GM19463 (cell line): ENCODE measurements around the gene PKN1.
"Not testable (repeated sequence)": the region's sequence is repeated elsewhere in the genome, so short reads cannot be mapped to it uniquely, and the experiment has no call there.

Experiments
- ATAC-seq: cut with Tn5 transposase; IDR thresholded peaks from one replicate; pipeline ENCODE4 v1.9.1; 2021; ENCODE audit warnings: mild to moderate bottlenecking, moderate library complexity; ENCODE audit not compliant: unreplicated experiment

PKN1 gene

DNA sequence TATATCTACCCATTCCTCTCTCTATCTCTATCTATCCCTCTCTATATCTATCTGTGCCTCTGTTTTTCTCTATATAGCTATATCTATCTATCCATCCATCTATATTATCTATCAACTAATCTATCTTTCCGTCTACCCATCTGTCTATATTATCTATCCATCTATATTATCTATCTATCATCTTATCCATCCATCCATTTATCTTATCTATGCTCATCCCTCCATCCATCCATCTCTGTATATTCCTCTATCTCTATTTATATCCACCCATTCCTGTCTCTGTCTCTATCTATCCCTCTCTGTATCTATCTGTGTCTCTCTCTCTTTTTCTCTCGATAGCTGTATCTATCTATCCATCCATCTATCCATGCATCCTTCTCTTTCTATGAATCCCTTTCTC lies 27.8 kb downstream of the PKN1 start:
- ATAC-seq: no peak

GRCh38 chr19:14462401-14462800 lies 29.3 kb downstream of the PKN1 start:
- not testable (repeated sequence) for ATAC-seq

- ATAC-seq: no peak
Measured at GRCh38 chr19:14463747-14464146, 30.6 kb downstream of the PKN1 start.

- no peak for ATAC-seq
Measured at GRCh38 chr19:14467391-14467790, 34.3 kb downstream of the PKN1 start.

DNA sequence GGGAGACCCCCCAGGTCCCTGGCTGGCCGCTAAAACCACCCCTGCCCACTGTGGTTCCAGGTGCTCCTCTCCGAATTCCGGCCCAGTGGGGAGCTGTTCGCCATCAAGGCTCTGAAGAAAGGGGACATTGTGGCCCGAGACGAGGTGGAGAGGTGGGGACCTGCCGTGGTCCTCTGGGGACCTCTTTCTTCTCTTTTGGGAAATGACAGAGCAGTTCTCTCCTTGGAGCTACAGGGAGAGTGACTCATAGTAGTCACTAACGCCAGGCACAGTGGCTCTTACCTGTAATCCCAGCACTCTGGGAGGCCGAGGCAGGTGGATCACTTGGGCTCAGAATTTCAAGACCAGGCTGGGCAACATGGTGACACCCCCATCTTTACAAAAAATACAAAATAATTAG lies 34.7 kb downstream of the PKN1 start:
- no peak for ATAC-seq

- ATAC-seq: no peak
Measured at GRCh38 chr19:14470031-14470876, 37.1 kb downstream of the PKN1 start.

- no peak for ATAC-seq
Measured at GRCh38 chr19:14471436-14472187, 38.5 kb downstream of the PKN1 start.

GRCh38 chr19:14472202-14472938 lies 39.3 kb downstream of the PKN1 start:
- ATAC-seq: no peak

DNA sequence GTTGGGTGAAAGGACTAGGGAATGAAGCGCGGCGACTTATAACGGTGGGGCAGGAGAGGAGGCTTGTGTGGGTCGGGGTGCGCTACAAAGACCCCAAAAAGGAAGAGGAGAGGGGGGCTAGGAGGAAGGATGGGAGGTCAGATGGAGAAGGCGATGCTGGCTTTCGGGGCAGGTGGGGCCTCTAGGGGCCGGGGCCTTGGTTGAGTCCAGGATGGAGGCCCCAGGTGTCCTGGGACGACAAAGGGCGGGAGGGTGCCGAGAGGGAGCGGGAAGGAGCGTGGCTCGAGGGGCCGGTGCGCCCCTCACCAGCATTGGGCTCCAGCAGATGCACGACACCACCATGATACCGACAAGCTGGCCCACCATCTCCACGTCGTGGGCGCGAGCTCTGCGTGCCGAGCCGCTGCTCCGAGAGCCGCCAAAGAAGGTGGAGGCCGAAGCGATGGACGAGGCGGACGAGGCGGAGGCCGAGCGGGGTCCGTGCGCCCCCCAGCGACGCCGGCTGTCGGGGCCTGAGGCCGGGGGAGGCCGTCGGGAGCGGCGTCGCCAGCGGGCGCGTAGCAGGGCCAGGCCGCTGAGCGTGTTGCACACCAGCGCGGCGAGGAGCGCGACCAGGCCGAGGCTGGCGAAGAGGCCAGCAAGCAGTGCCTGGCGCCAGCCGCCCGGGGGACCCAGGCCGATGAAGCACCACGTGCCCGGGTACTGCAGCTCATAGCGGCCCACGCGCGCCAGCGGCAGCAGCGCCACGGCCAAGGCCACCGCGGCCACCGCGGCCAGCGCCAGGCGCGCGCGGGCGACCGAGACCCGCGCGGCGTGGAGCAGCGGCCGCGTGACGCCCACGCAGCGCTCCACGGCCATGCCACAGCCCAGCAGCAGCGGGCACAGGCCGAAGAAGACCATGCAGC lies 40.2 kb downstream of the PKN1 start:
- ATAC-seq: no peak

DNA sequence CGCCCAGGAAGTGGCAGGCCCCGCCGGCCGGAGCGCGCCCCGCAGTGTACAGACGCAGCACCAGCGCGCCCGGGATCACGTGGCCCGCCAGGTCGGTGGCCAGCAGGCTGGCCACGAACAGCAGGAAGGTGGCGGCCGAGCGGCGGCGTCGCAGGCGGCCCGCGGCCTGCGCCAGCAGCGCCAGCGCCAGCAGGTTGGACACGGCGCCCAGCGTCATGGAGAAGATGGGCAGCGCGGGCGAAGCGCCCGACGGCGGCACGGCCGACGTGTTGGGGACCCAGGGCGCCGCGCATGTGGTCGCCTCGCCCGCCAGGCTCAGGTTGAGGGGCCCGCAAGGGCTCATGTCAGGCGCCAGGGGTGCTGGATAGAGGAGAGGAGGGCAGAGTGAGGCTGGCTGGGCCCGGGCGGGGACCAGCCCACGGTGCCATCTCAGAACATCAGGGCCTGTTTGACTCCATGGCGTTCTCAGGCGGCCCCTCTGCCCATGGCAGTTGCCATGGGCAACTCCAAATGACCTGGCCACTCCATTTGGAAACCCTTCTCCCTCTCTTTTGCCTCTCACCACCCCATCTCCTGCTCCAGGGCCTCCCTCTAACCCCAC lies 41.0 kb downstream of the PKN1 start:
- no peak for ATAC-seq

- no peak for ATAC-seq
Measured at GRCh38 chr19:14474827-14475226, 41.7 kb downstream of the PKN1 start.

DNA sequence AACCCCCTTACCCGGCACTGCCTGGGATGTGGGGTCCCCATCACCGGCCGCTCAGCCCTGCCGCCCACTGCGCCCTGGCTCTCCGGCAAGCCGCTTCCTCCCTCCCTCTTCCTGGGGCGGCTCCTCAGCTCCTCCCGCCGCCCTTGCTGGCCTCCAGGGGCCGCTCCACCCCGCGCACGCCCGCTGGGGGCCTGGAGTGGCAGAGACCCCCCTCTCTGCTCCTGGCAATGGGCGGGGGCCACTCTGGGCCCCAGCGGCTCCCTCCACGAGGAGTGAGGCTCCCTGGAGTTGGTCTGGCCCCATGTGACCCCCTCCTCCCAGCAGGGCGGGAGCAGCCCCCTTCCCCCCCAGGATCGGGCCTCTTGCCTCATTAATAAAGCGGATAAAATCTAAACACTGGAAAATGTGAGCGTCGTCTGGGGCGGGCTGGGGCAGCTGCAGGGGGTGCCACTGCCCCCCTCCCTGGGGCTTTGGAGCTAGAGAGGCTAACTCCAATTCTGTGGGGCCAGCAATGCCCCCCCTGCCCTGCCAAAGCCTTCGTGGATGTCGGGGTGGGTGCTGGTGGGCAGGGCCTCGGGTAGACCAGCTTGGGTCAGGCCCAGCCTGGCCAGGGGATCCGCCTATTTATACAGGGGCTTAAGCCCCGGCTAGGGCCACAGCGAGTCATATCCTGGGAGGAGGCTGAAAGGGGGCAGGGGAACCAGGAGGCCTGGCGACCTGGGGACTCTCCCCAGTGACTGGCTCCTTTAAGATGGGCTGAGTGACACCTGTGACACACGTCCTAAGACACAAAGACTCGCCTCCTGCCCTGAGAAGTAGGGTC lies 42.4 kb downstream of the PKN1 start, which contains the start of gene PTGER1:
PTGER1 (minus strand) TSS at position 104 of the 823 bp plus-strand sequence. CDS start 1,034 bp downstream, outside the sequence.
- ATAC-seq: no peak

GRCh38 chr19:14476327-14476672 lies 43.2 kb downstream of the PKN1 start:
- no peak for ATAC-seq

- no peak for ATAC-seq
Measured at GRCh38 chr19:14476673-14477401, 43.7 kb downstream of the PKN1 start.

DNA sequence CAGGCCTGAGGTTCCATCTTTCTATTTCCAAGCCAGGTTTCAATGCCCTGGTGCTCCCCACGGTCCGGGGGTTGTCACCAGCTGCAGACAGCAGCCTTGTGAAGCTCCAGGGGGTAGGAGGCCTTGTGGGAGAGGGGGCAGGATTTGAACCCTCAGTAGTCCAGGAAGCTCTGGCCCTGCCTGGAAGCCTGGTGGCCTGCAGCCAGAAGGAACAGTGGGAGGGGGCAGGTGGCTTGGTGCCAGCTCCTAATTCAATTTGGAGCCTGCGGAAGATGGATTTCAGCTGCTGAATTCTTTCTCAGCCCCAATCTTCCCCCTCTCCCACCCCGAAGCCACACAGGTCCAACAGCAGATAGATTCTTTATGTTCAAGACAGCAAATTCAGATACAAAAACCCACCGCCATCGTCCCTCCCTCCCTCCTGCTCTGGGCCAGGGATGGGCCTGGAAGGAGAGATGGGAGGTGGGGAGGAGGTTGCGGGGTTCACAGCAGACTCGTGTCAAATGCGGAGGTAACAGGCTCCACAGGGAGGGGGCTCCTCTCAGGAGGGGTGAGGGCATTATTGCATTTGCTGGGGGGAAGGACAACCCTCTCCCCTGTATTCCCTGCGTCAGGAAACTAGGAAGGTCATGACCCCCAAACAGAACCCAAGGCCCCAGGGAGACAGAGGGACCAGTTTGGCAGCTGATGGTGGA lies 44.5 kb downstream of the PKN1 start:
- ATAC-seq: no peak

GRCh38 chr19:14478113-14478545 lies 45.0 kb downstream of the PKN1 start:
- ATAC-seq: no peak

GRCh38 chr19:14479309-14479974 lies 46.3 kb downstream of the PKN1 start:
- ATAC-seq: no peak
